SK-N-SH (cell line): ENCODE data around the gene SCAPER. TPM values are rescaled to one million over a fixed set of nuclear protein-coding genes. Genes with fewer than 3 reads are reported as not detected.

Experiments used
- CTCF ChIA-PET: fragments of 300-600, 350-600 bp; formaldehyde crosslinking; extraction: SDS; loops from one replicate; lab custom pipeline; 2021; lab: Yijun Ruan, JAX
- POLR2A ChIA-PET: fragments of 350-600 bp; sonication (Branson Sonifier 250); formaldehyde crosslinking; extraction: SDS; loops from one replicate; lab custom pipeline; 2020; ENCODE audit warnings: antibody characterized with exemption, inconsistent platforms; lab: Yijun Ruan, JAX
- DNase-seq: peaks from one replicate; pipeline ENCODE4 v3.0.0; 2012
- H2AFZ ChIP-seq: fragments of 200-600 bp; sonication (generic); 2 replicates; pipeline ENCODE4 v1.8.1; 2016; ENCODE audit warnings: antibody characterized with exemption, mild to moderate bottlenecking, low read depth
- H3F3A ChIP-seq: fragments of 200-600 bp; sonication (generic); replicated peaks from 2 replicates; pipeline ENCODE3; 2016; ENCODE audit warnings: antibody characterized with exemption, mild to moderate bottlenecking; ENCODE audit not compliant: insufficient read depth
- H3K27ac ChIP-seq, 2 experiments: fragments of 200-500 bp in 1 of 2; fragments of 200-600 bp in 1 of 2; sonication (Bioruptor generic) in 1 of 2; sonication (generic), shearing (Covaris generic) in 1 of 2; 2 replicates each; pipeline versions ENCODE4 v1.5.1 to v1.6.1; 2014 to 2016; ENCODE audit warnings: low read depth in 2 of 2, inconsistent platforms in 1 of 2, low read length in 1 of 2, mild to moderate bottlenecking in 1 of 2, mixed read lengths in 1 of 2
- H3K27me3 ChIP-seq: fragments of 200-600 bp; sonication (generic), shearing (Covaris generic); 2 replicates; pipeline ENCODE4 v1.6.1; 2016; ENCODE audit warnings: mixed run types; ENCODE audit not compliant: insufficient read depth
- H3K36me3 ChIP-seq, 2 experiments: fragments of 200-500 bp in 1 of 2; fragments of 200-600 bp in 1 of 2; sonication (Bioruptor generic) in 1 of 2; sonication (generic) in 1 of 2; replicated peaks in 1 of 2; 2 replicates each; pipeline versions ENCODE3 to v1.5.1; 2014 to 2016; ENCODE audit warnings: low read length in 1 of 2, mild to moderate bottlenecking in 1 of 2; ENCODE audit not compliant: insufficient read depth in 2 of 2, control insufficient read depth in 1 of 2
- H3K4me1 ChIP-seq, 2 experiments: fragments of 200-500 bp in 1 of 2; fragments of 200-600 bp in 1 of 2; sonication (Bioruptor generic) in 1 of 2; sonication (generic), shearing (Covaris generic) in 1 of 2; 2 replicates each; pipeline versions ENCODE4 v1.5.1 to v1.6.1; 2014 to 2016; ENCODE audit warnings: low read depth in 1 of 2, low read length in 1 of 2, mixed run types in 1 of 2; ENCODE audit not compliant: insufficient read depth in 2 of 2, control insufficient read depth in 1 of 2
- H3K4me2 ChIP-seq: fragments of 200-600 bp; sonication (generic), shearing (Covaris generic); 2 replicates; pipeline ENCODE4 v1.6.1; 2017; ENCODE audit warnings: mixed run types
- H3K4me3 ChIP-seq, 2 experiments: fragments of 200-500 bp in 1 of 2; fragments of 200-600 bp in 1 of 2; sonication (Bioruptor generic) in 1 of 2; sonication (generic), shearing (Covaris generic) in 1 of 2; 2 replicates each; pipeline versions ENCODE4 v1.5.1 to v1.8.1; 2014 to 2016; ENCODE audit warnings: low read depth in 2 of 2, inconsistent platforms in 1 of 2, low read length in 1 of 2, mild to moderate bottlenecking in 1 of 2, mixed read lengths in 1 of 2, moderate library complexity in 1 of 2
- H3K79me2 ChIP-seq: fragments of 200-600 bp; sonication (generic); 2 replicates; pipeline ENCODE4 v1.8.1; 2017; ENCODE audit warnings: mild to moderate bottlenecking; ENCODE audit not compliant: insufficient read depth
- H3K9ac ChIP-seq: fragments of 200-600 bp; sonication (generic); 2 replicates; pipeline ENCODE4 v1.6.1; 2017; ENCODE audit warnings: mixed run types
- H3K9me2 ChIP-seq: fragments of 200-600 bp; sonication (generic); 2 replicates; pipeline ENCODE4 v1.6.1; 2017; ENCODE audit warnings: mixed run types
- H3K9me3 ChIP-seq: fragments of 200-600 bp; sonication (generic); 2 replicates; pipeline ENCODE4 v1.6.1; 2017; ENCODE audit warnings: mixed run types, mild to moderate bottlenecking, moderate library complexity
- H4K20me1 ChIP-seq: fragments of 200-600 bp; sonication (generic); 2 replicates; pipeline ENCODE4 v1.6.1; 2017; ENCODE audit warnings: mild to moderate bottlenecking, mixed run types; ENCODE audit not compliant: insufficient read depth
- CHD2 ChIP-seq: fragments of 150-350 bp; IDR thresholded peaks from 2 replicates; pipeline ENCODE4 v1.6.1; 2018; ENCODE audit warnings: low read length; ENCODE audit not compliant: partially characterized antibody
- CTCF ChIP-seq: fragments of 200-600 bp; sonication (generic); IDR thresholded peaks from 2 replicates; pipeline ENCODE4 v1.6.1; 2017; ENCODE audit warnings: antibody characterized with exemption, mild to moderate bottlenecking, moderate library complexity
- EP300 ChIP-seq, 2 experiments: IDR thresholded peaks; 2 replicates each; pipeline versions ENCODE4 v1.4.0 to v1.6.1; 2012; ENCODE audit warnings: borderline replicate concordance in 1 of 2, low read depth in 1 of 2, low read length in 1 of 2
- EZH2phosphoT487 ChIP-seq: fragments of 200-600 bp; sonication (generic); IDR thresholded peaks from 2 replicates; pipeline ENCODE4 v1.6.1; 2017; ENCODE audit warnings: low read depth, mixed run types, mild to moderate bottlenecking, antibody characterized with exemption, moderate library complexity, borderline replicate concordance
- FOSL2 ChIP-seq: IDR thresholded peaks from 2 replicates; pipeline ENCODE4 v1.4.0; 2012; ENCODE audit warnings: low read depth, mild to moderate bottlenecking, moderate library complexity, borderline replicate concordance
- FOXJ3 ChIP-seq: sonication (generic); formaldehyde crosslinking; IDR thresholded peaks from 2 replicates; pipeline ENCODE4 v1.5.1; 2020; ENCODE audit warnings: mild to moderate bottlenecking, missing genetic modification reagents
- FOXM1 ChIP-seq: IDR thresholded peaks from 2 replicates; pipeline ENCODE4 v1.4.0; 2012; ENCODE audit warnings: low read depth, mild to moderate bottlenecking
- GABPA ChIP-seq: IDR thresholded peaks from 2 replicates; pipeline ENCODE4 v1.4.0; 2012; ENCODE audit warnings: low read depth, mild to moderate bottlenecking
- GATA2 ChIP-seq: sonication (generic); formaldehyde crosslinking; IDR thresholded peaks from 2 replicates; pipeline ENCODE4 v1.5.0; 2020; ENCODE audit warnings: mild to moderate bottlenecking, missing genetic modification reagents
- IRF3 ChIP-seq: fragments of 150-350 bp; IDR thresholded peaks from 2 replicates; pipeline ENCODE4 v1.6.1; 2016; ENCODE audit warnings: mild to moderate bottlenecking, low read depth, low read length
- MAX ChIP-seq: IDR thresholded peaks from 2 replicates; pipeline ENCODE4 v1.4.0; 2012; ENCODE audit warnings: low read depth
- MXI1 ChIP-seq: IDR thresholded peaks from 2 replicates; pipeline ENCODE4 v1.6.1; 2012; ENCODE audit warnings: mild to moderate bottlenecking, low read depth, low read length, improper control_type of control experiment
- NRF1 ChIP-seq: IDR thresholded peaks from 2 replicates; pipeline ENCODE4 v1.6.1; 2012; ENCODE audit warnings: low read depth, mild to moderate bottlenecking, low read length
- PBX3 ChIP-seq: IDR thresholded peaks from 2 replicates; pipeline ENCODE4; 2012
- RCOR1 ChIP-seq: fragments of 150-350 bp; IDR thresholded peaks from 2 replicates; pipeline ENCODE4 v1.6.1; 2017; ENCODE audit warnings: antibody characterized with exemption, low read length
- RFX5 ChIP-seq: IDR thresholded peaks from 2 replicates; pipeline ENCODE4 v1.6.1; 2012; ENCODE audit warnings: mild to moderate bottlenecking, improper control_type of control experiment, low read length
- SIN3A ChIP-seq: IDR thresholded peaks from 2 replicates; pipeline ENCODE4 v1.6.1; 2012; ENCODE audit warnings: low read depth, mild to moderate bottlenecking, low read length, moderate library complexity, borderline replicate concordance
- TCF12 ChIP-seq: IDR thresholded peaks from 2 replicates; pipeline ENCODE4 v1.4.0; 2012
- TEAD4 ChIP-seq: IDR thresholded peaks from 2 replicates; pipeline ENCODE4 v1.4.0; 2012; ENCODE audit warnings: mild to moderate bottlenecking, borderline replicate concordance; ENCODE audit not compliant: insufficient read depth
- USF1 ChIP-seq: IDR thresholded peaks from 2 replicates; pipeline ENCODE4 v1.4.0; 2012; ENCODE audit warnings: low read depth, borderline replicate concordance
- USF2 ChIP-seq: fragments of 150-350 bp; IDR thresholded peaks from 2 replicates; pipeline ENCODE4 v1.6.1; 2017; ENCODE audit warnings: antibody characterized with exemption, low read length, low read depth, borderline replicate concordance
- YY1 ChIP-seq: IDR thresholded peaks from 2 replicates; pipeline ENCODE4 v1.4.0; 2012; ENCODE audit warnings: low read depth, mild to moderate bottlenecking
- ZBTB33 ChIP-seq: IDR thresholded peaks from 2 replicates; pipeline ENCODE4 v1.4.0; 2012; ENCODE audit warnings: low read depth, borderline replicate concordance
- WGBS: methylation state at CpG from one replicate; pipeline ENCODE4 v1.1.6; 2017; ENCODE audit warnings: low lambda C conversion rate; 5-methylcytosine and 5-hydroxymethylcytosine counted together
- polyA plus RNA-seq, 3 experiments: library from polyadenylated mRNA; depleted of rRNA; stranded (reverse); fragments of >200 nt; gene quantifications; 2 replicates each; pipeline ENCODE4 v1.2.3, GENCODE V29; 2012

SCAPER gene
- 1.8 and 2.5 TPM in 2 replicates for polyA plus RNA-seq (2012; rRNA removed)
- 2.3 and 3.1 TPM in 2 replicates for polyA plus RNA-seq (2012; cell fraction: cytosol; rRNA removed)
- polyA plus RNA-seq (2012; cell fraction: nucleus; rRNA removed) = 2.8 and 4.2 TPM in 2 replicates

- H2AFZ ChIP-seq = peak within 1 kb of the TSS; percentile 95
- H3K79me2 ChIP-seq = peaks cover 11% of the 10 kb centered on the region; the same call in 1 of the 2 replicates
- H3F3A ChIP-seq = peaks cover 22% of the 10 kb centered on the region
- no peaks in the 10 kb centered on the region for H3K36me3 ChIP-seq
- no peaks in the 10 kb centered on the region for H3K9me2 ChIP-seq
- peaks cover 13 to 15% of the 10 kb centered on the region in 2 experiments; a peak in 3 of 4 replicates for H3K4me1 ChIP-seq
- H3K9ac ChIP-seq = peak within 1 kb of the TSS; percentile 80
- peak; percentile 97 for DNase-seq
- no peaks in the 10 kb centered on the region for H3K27me3 ChIP-seq
- POLR2A ChIA-PET = interaction anchor here (1.9 kb wide), 1 partner anchor 26 kb away, joined by 7 read pairs; the partner anchor contains the start of gene RCN2
- WGBS = 18% methylated on average over 13 of the region's 78 CpGs
- peak within 1 kb of the TSS; percentile 34 to 77; a peak in 3 of 4 replicates for H3K27ac ChIP-seq
- H3K9me3 ChIP-seq = no peaks in the 10 kb centered on the region
- CTCF ChIA-PET = interaction anchor here (1.0 to 2.3 kb wide), 5 partner anchors 8 to 118 kb away, joined by 3 to 7 read pairs (median 3); no protein-coding TSS in a partner anchor
- no peaks in the 10 kb centered on the region for H4K20me1 ChIP-seq
- H3K4me3 ChIP-seq = peak within 1 kb of the TSS; percentile 77 to 84
- H3K4me2 ChIP-seq = peak within 1 kb of the TSS; percentile 82
- no peak for TF ChIP-seq IRF3
- no peak for TF ChIP-seq MXI1
- no peak for TF ChIP-seq ZBTB33
- no peak for TF ChIP-seq TEAD4
- TF ChIP-seq RCOR1 = no peak
- no peak for TF ChIP-seq GABPA
- TF ChIP-seq TCF12 = no peak
- TF ChIP-seq FOXJ3 = peak; percentile 20; the same call in 1 of the 2 replicates
- TF ChIP-seq YY1 = peak; percentile 83
- TF ChIP-seq CTCF = no peak
- TF ChIP-seq PBX3 = no peak
- no peak for TF ChIP-seq EP300 (IDR thresholded peaks at IDR 0.05; ENCODE audit: borderline replicate concordance in 1 of 2, low read depth in 1 of 2, low read length in 1 of 2)
- TF ChIP-seq EZH2phosphoT487 = no peak
- TF ChIP-seq FOXM1 = no peak
- no peak for TF ChIP-seq CHD2
- TF ChIP-seq MAX = peak; percentile 99
- TF ChIP-seq USF2 = peak; percentile 81
- peak; percentile 94 for TF ChIP-seq NRF1
- TF ChIP-seq RFX5 = no peak
- TF ChIP-seq GATA2 (CRISPR knock-in tag) = no peak; the same call in 1 of the 2 replicates
- TF ChIP-seq FOSL2 = no peak
- TF ChIP-seq USF1 = peak; percentile 96
- peak; percentile 20; the same call in 1 of the 2 replicates for TF ChIP-seq SIN3A
These were observed at the start of gene SCAPER for GRCh38 chr15:76905013-76905839. Gene SCAPER (minus strand): TSS chr15:76905340. CDS start chr15:76883817, 21,523 bp downstream.
